ENCODE measurements around the gene PERCC1.

PERCC1 gene

DNA sequence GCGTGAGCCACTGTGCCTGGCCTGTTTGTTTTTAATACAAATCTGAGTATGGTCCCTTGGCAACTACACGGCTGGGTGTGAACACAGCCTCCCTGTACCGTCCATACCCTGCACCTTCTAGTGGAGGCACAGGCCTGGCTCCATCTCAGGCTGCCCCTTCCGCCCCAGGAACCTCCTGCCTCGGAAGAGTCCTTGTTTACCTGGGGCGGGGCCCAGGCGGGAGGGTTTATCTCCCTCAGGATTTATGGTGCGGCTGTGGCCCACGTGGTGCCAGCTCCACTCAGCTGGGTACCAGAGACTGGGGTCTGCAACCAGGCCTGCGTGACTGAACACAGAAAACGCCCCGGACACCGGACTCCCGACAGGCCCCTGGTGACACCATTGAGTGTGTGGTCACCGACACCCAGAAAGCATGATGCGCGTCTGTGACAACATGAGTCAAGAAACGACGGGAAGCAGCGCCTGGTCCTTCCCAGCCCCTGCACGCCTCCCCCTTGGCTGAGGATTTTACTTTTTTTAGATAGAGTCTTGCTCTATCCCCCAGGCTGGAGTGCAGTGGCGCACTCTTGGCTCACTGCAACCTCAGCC lies 35.3 kb upstream of the PERCC1 start:
- no peaks in the 10 kb centered on the region for H3K36me3 ChIP-seq (ENCODE audit: insufficient read depth, low read length)
- H3K27ac ChIP-seq (ENCODE audit: low read depth, low read length): no peak overlapping the region
- H3K27me3 ChIP-seq (ENCODE audit: insufficient read depth, low read length): no peaks in the 10 kb centered on the region
- no peak overlapping the region for H3K4me3 ChIP-seq (ENCODE audit: low read depth, low read length)
- no peaks in the 10 kb centered on the region for H3K4me1 ChIP-seq (ENCODE audit: control insufficient read depth, insufficient read depth, low read length, unreplicated experiment)
- H3K79me2 ChIP-seq (ENCODE audit: control insufficient read depth, insufficient read depth, low read length, unreplicated experiment): no peaks in the 10 kb centered on the region
- no peak overlapping the region for H2AFZ ChIP-seq (ENCODE audit: low read length, unreplicated experiment)

DNA sequence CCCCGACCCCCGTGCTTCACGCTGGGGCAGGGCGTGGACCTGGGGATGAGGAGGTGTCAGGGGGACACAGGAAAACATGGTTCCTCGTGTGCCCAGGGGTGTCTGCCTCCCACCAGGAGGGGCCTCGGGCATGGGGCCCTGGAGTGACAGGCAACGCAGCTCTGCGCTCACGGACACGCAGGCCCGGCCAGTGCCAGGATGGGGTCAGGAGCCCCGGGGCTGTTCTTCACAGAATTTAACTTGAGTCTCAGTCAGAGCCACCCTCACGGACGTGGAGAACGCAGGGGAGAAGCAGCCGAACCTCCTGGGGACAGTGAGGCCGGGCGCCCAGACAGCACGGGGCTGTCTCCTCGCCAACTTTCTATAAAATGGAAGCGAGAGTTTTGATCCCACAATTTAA lies 33.1 kb upstream of the PERCC1 start:
- Histone ChIP-seq H3K27me3 (ENCODE audit: insufficient read depth, low read length) (no peaks in the 10 kb centered on the region), H3K27ac (ENCODE audit: low read depth, low read length) (no peak overlapping the region), H3K4me3 (ENCODE audit: low read depth, low read length) (no peak overlapping the region)

DNA sequence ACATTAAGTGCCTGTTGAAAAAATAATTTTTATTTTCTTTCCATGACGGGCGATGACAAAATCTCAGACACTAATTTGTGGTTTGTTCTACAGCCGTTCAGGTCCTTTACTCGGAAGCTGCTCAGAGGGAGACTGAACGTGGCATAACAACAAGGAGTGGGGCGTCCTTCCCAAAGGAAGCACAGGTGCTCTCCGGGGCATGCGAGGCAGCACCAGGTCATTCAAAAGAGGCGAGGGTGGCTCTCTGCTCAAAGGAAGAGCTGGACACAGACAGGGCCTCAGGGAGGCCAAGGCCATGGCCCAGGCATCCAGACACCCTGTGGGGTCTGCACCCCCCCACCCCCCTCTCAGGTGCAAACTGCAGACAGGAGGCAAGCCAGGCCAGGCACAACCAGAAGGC lies 32.5 kb upstream of the PERCC1 start:
- H3K79me2 ChIP-seq (ENCODE audit: control insufficient read depth, insufficient read depth, low read length, unreplicated experiment): no peaks in the 10 kb centered on the region
- no peak overlapping the region for H2AFZ ChIP-seq (ENCODE audit: low read length, unreplicated experiment)
- no peak overlapping the region for H3K27ac ChIP-seq (ENCODE audit: low read depth, low read length)
- no peaks in the 10 kb centered on the region for H3K4me1 ChIP-seq (ENCODE audit: control insufficient read depth, insufficient read depth, low read length, unreplicated experiment)
- no peak overlapping the region for H3K4me3 ChIP-seq (ENCODE audit: low read depth, low read length)
- H3K36me3 ChIP-seq (ENCODE audit: insufficient read depth, low read length): no peaks in the 10 kb centered on the region
- no peaks in the 10 kb centered on the region for H3K27me3 ChIP-seq (ENCODE audit: insufficient read depth, low read length)

More for the DNA sequence above, 33.1 kb upstream of the PERCC1 start:
- Histone ChIP-seq H2AFZ (ENCODE audit: low read length, unreplicated experiment) (no peak overlapping the region), H3K4me1 (ENCODE audit: control insufficient read depth, insufficient read depth, low read length, unreplicated experiment) (no peaks in the 10 kb centered on the region), H3K36me3 (ENCODE audit: insufficient read depth, low read length) (no peaks in the 10 kb centered on the region), H3K79me2 (ENCODE audit: control insufficient read depth, insufficient read depth, low read length, unreplicated experiment) (no peaks in the 10 kb centered on the region)

DNA sequence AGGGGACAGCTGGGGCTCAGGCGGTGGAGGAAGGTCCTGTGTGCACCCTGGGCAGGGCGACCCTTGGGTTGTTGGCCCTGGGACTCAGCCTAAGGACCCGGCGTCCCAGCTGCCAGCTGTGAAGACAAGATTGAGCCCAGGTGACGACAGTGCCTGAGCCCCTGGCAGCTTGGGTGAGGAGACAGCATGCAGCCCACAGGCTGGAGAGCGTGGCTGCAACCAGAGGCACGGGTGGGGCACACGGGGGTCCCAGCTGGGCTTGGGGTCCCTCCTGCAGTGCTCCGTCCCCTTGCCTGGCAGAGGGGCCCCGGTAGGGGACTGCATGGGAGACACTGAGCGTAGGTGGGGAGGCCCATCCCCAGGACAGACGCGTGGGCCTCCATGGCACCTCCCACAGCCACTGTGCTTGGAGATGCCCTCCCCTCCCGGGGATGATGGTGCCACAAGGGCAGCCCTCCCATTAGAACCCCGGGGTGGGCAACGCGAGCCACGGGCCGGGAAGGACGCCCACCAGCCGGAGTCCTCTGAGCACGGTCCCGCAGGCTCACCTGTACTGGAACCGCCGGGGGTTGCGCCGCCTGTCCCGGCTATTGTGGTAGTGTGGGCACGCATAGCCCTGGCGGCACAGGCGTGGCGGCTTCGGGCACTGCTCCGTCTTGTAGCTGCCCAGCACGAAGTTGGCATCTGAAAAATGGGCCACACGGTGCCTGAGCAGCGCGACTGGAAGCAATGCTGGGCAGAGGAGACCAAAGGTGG lies 31.9 kb upstream of the PERCC1 start:
- no peaks in the 10 kb centered on the region for H3K4me1 ChIP-seq (ENCODE audit: control insufficient read depth, insufficient read depth, low read length, unreplicated experiment)
- no peaks in the 10 kb centered on the region for H3K27me3 ChIP-seq (ENCODE audit: insufficient read depth, low read length)
- H3K36me3 ChIP-seq (ENCODE audit: insufficient read depth, low read length): no peaks in the 10 kb centered on the region
- no peak overlapping the region for H3K4me3 ChIP-seq (ENCODE audit: low read depth, low read length)
- no peak overlapping the region for H2AFZ ChIP-seq (ENCODE audit: low read length, unreplicated experiment)
- no peak overlapping the region for H3K27ac ChIP-seq (ENCODE audit: low read depth, low read length)
- no peaks in the 10 kb centered on the region for H3K79me2 ChIP-seq (ENCODE audit: control insufficient read depth, insufficient read depth, low read length, unreplicated experiment)

GRCh38 chr16:1401061-1401757 lies 29.7 kb upstream of the PERCC1 start:
- H3K36me3 ChIP-seq (ENCODE audit: insufficient read depth, low read length): no peaks in the 10 kb centered on the region
- H3K27ac ChIP-seq (ENCODE audit: low read depth, low read length): no peak overlapping the region
- H3K27me3 ChIP-seq (ENCODE audit: insufficient read depth, low read length): no peaks in the 10 kb centered on the region
- no peaks in the 10 kb centered on the region for H3K79me2 ChIP-seq (ENCODE audit: control insufficient read depth, insufficient read depth, low read length, unreplicated experiment)
- no peak overlapping the region for H2AFZ ChIP-seq (ENCODE audit: low read length, unreplicated experiment)
- no peak overlapping the region for H3K4me3 ChIP-seq (ENCODE audit: low read depth, low read length)
- no peaks in the 10 kb centered on the region for H3K4me1 ChIP-seq (ENCODE audit: control insufficient read depth, insufficient read depth, low read length, unreplicated experiment)

DNA sequence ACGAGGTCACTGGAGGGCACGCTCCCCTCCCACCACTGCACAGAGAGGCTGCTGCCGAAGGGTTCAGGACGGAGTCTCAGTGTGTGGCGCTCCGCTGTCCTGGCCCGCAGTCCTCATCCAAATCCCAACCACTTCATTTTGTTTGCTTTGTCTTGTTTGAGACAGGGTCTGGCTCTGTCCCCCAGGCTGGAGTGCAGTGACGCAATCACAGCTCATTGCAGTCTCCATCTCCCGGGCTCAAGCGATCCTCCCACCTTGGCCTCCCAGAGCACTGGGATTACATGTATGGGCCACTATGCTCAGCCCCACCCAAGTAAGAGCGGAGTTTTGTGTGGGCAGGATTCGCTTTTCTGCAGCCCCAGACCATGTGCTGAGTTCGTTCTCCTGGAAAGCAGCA lies 29.1 kb upstream of the PERCC1 start:
- Histone ChIP-seq H3K27ac (ENCODE audit: low read depth, low read length) (no peak overlapping the region), H2AFZ (ENCODE audit: low read length, unreplicated experiment) (no peak overlapping the region), H3K4me3 (ENCODE audit: low read depth, low read length) (no peak overlapping the region), H3K36me3 (ENCODE audit: insufficient read depth, low read length) (no peaks in the 10 kb centered on the region), H3K4me1 (ENCODE audit: control insufficient read depth, insufficient read depth, low read length, unreplicated experiment) (no peaks in the 10 kb centered on the region), H3K79me2 (ENCODE audit: control insufficient read depth, insufficient read depth, low read length, unreplicated experiment) (no peaks in the 10 kb centered on the region), H3K27me3 (ENCODE audit: insufficient read depth, low read length) (no peaks in the 10 kb centered on the region)

- H3K4me1 ChIP-seq (ENCODE audit: control insufficient read depth, insufficient read depth, low read length, unreplicated experiment): no peaks in the 10 kb centered on the region
- no peak overlapping the region for H2AFZ ChIP-seq (ENCODE audit: low read length, unreplicated experiment)
- no peak overlapping the region for H3K27ac ChIP-seq (ENCODE audit: low read depth, low read length)
- no peaks in the 10 kb centered on the region for H3K36me3 ChIP-seq (ENCODE audit: insufficient read depth, low read length)
- no peaks in the 10 kb centered on the region for H3K79me2 ChIP-seq (ENCODE audit: control insufficient read depth, insufficient read depth, low read length, unreplicated experiment)
- no peak overlapping the region for H3K4me3 ChIP-seq (ENCODE audit: low read depth, low read length)
- no peaks in the 10 kb centered on the region for H3K27me3 ChIP-seq (ENCODE audit: insufficient read depth, low read length)
Observed at GRCh38 chr16:1403036-1403435, 27.8 kb upstream of the PERCC1 start.

DNA sequence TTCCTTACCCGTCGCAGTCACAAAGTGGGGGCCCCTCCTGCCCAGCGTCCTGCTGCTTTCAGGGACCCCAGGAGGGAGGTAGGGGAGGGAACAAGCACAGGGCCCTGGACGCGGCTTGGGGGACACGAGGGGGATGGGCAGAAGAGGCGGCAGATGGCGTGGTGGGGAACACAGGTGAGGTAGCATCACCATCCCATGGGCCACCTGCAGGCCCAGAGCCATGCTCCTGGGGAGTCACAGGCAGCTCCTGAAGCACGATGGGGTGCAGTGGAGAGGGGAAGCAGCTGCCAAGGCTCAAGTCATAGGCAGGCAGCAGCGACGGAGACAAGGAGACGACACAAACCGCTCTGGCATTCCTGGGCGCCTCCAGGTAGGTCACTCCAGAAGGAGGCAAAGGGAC lies 27.1 kb upstream of the PERCC1 start:
- Histone ChIP-seq H3K27ac (ENCODE audit: low read depth, low read length) (no peak overlapping the region), H2AFZ (ENCODE audit: low read length, unreplicated experiment) (no peak overlapping the region), H3K27me3 (ENCODE audit: insufficient read depth, low read length) (no peaks in the 10 kb centered on the region), H3K4me1 (ENCODE audit: control insufficient read depth, insufficient read depth, low read length, unreplicated experiment) (peaks cover 3% of the 10 kb centered on the region), H3K36me3 (ENCODE audit: insufficient read depth, low read length) (no peaks in the 10 kb centered on the region), H3K79me2 (ENCODE audit: control insufficient read depth, insufficient read depth, low read length, unreplicated experiment) (no peaks in the 10 kb centered on the region), H3K4me3 (ENCODE audit: low read depth, low read length) (no peak overlapping the region)

DNA sequence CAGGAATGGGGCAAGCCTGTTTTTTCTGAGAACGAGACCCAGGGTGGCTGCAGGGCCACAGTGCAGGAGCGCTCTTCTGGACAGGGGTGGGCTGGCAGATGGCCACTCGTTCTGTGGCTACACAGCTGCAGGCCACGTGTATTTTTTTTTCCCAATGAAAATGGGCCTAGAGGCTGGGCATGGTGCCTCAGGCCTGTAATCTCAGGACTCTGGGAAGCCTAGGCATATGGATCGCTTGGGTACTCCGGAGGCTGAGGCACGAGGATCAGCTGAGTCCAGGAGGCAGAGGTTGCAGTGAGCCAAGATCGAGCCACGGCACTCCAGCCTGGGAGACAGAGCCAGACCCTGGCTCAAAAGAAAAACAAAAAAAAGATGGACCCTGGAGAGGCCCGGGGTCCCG lies 23.1 kb upstream of the PERCC1 start:
- no peaks in the 10 kb centered on the region for H3K36me3 ChIP-seq (ENCODE audit: insufficient read depth, low read length)
- peaks cover 3% of the 10 kb centered on the region for H3K4me1 ChIP-seq (ENCODE audit: control insufficient read depth, insufficient read depth, low read length, unreplicated experiment)
- peak overlapping the region; percentile 71; the same call in 1 of the 2 replicates for H3K4me3 ChIP-seq (ENCODE audit: low read depth, low read length)
- no peak overlapping the region for H3K27ac ChIP-seq (ENCODE audit: low read depth, low read length)
- H3K79me2 ChIP-seq (ENCODE audit: control insufficient read depth, insufficient read depth, low read length, unreplicated experiment): no peaks in the 10 kb centered on the region
- H3K27me3 ChIP-seq (ENCODE audit: insufficient read depth, low read length): no peaks in the 10 kb centered on the region
- H2AFZ ChIP-seq (ENCODE audit: low read length, unreplicated experiment): no peak overlapping the region

DNA sequence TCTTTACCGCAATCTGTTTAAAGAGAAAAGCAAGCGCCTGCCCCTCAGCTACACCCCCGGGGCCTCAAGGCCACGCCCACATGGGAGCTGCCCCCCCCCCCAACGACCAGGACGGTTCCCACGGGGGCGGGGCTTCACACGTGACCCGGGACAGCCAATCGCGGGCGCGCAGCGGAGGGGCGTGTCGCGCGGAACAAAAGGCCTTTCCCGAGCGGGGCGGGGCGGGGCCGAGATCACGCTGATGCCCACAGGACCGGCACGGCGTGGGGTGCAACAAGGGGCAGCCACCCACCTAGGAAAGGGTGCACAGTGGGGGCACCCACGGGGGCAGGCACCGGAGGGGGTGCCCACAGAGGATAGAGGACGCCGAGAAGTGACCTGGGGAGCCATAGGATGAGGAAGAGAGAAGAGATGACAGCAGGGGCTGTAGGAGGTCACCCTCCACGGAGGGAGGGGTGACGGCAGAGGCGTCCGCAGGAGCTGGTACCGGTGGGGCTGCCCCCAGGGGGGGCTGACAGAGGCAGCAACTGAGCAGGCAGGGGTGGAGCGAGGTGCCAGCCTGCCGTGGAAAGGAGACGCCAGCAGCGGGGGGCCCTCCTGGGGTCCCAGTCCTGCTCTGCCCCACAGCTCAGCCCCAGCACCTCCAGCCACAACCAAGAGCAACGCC lies 22.6 kb upstream of the PERCC1 start:
- no peak overlapping the region for H2AFZ ChIP-seq (ENCODE audit: low read length, unreplicated experiment)
- no peak overlapping the region for H3K27ac ChIP-seq (ENCODE audit: low read depth, low read length)

More for the DNA sequence above, 22.6 kb upstream of the PERCC1 start:
- Histone ChIP-seq H3K36me3 (ENCODE audit: insufficient read depth, low read length) (no peaks in the 10 kb centered on the region), H3K4me3 (ENCODE audit: low read depth, low read length) (peak overlapping the region; percentile 71), H3K27me3 (ENCODE audit: insufficient read depth, low read length) (no peaks in the 10 kb centered on the region), H3K4me1 (ENCODE audit: control insufficient read depth, insufficient read depth, low read length, unreplicated experiment) (peaks cover 3% of the 10 kb centered on the region), H3K79me2 (ENCODE audit: control insufficient read depth, insufficient read depth, low read length, unreplicated experiment) (no peaks in the 10 kb centered on the region)
